ENCODE data around the gene ZNF668. TPM values are rescaled to one million over a fixed set of nuclear protein-coding genes. Genes with fewer than 3 reads are reported as not detected.
A peak's percentile ranks its signal among the peaks of the same experiment; 100 is the strongest.

The ZNF668 gene
- total RNA-seq, 6 experiments from 2014 or later, result 2.0 to 4.6 (median 3.5) TPM

DNA sequence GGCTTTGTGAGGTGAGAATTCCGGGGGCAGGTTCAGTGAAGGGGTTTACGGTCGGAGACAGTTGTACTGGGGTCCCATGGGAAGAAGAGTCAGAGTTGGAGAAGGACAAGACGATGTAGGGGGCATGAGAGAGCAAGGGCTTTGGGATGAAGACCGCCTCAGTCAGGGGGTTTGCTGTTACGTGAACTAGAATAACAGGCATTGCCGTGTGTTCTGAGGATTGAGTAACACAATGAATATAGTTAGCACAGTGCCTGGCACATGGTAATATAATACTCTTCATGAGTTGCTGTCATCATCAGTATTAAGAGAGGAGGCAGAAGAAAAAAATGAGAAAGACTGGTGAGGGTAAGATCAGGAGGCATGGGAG lies 759 bp upstream of the ZNF668 start:
- peak overlapping the region; percentile 70 to 95 (median 92) for H3K27ac ChIP-seq
- H3K27me3 ChIP-seq, result no peaks in the 10 kb centered on the region
- TF ChIP-seq, protein P1, sequence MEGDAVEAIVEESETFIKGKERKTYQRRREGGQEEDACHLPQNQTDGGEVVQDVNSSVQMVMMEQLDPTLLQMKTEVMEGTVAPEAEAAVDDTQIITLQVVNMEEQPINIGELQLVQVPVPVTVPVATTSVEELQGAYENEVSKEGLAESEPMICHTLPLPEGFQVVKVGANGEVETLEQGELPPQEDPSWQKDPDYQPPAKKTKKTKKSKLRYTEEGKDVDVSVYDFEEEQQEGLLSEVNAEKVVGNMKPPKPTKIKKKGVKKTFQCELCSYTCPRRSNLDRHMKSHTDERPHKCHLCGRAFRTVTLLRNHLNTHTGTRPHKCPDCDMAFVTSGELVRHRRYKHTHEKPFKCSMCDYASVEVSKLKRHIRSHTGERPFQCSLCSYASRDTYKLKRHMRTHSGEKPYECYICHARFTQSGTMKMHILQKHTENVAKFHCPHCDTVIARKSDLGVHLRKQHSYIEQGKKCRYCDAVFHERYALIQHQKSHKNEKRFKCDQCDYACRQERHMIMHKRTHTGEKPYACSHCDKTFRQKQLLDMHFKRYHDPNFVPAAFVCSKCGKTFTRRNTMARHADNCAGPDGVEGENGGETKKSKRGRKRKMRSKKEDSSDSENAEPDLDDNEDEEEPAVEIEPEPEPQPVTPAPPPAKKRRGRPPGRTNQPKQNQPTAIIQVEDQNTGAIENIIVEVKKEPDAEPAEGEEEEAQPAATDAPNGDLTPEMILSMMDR (IDR thresholded peaks at IDR 0.05), result no peak
- no peak for TF ChIP-seq POLR2A (IDR thresholded peaks at IDR 0.05)
- no peaks in the 10 kb centered on the region for H3K9me3 ChIP-seq
- H3K36me3 ChIP-seq, result peaks cover 0 to 16% (median 3%) of the 10 kb centered on the region in 4 donors
- 2% methylated on average over 7 of the region's 7 CpGs for WGBS (ENCODE audit: insufficient coverage, low coverage, low lambda C conversion rate, missing lambda C conversion rate)
- DNase-seq, result no peak
- H3K4me3 ChIP-seq, result peak overlapping the region; percentile 76 to 100 (median 98)
- H3K4me1 ChIP-seq, result peaks cover 0 to 17% (median 0%) of the 10 kb centered on the region in 4 donors
- intact Hi-C loops (cut with DNase I), result no loop called here
- no peak for ATAC-seq

DNA sequence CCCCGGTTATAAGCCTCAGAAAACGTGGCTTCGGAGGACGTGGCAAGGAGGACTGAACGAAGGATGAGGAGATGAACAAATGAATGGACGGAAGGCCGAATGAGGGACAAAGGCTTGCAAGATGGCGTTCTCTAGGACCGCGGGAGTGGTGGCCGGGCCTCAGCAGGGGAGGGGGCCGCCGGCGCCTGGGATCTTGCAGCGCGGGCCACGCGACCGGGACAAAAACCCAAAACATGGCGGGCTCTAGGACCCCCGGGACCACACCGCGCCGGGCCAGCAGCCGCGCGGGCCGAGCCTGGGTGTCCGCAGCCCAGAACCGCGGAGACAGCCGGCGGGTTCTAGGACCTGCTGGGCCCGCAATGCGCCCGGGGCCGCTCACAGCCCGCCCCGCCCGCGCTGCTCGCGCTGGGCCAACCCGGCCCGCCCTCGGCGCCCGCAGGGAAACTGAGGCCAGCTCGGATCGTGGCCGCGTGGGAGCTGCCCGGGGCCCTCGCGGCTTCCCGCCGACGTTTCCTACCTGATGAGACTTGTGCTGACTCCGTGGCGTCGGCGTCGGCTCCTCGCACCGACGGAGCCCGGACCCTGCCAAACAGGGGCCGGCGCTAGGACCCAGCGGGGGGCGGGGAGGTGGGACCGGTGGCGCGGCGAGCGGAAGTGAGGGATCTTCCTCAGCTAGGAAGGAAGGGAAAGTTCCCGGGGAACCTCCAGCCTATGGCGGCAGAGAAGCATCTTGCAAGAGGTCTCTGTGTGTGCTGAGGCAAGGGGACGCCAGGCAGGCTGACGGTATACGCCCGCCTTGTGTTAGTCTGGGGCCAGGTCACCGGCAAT lies 684 bp downstream of the ZNF668 start:
- TF ChIP-seq POLR2A (IDR thresholded peaks at IDR 0.05), result peak; percentile 34
- TF ChIP-seq, protein P1 (IDR thresholded peaks at IDR 0.05), result no peak
- Histone ChIP-seq H3K27me3 (no peaks in the 10 kb centered on the region), H3K4me1 (peaks cover 0 to 17% (median 0%) of the 10 kb centered on the region in 4 donors), H3K9me3 (no peaks in the 10 kb centered on the region), H3K27ac (peak overlapping the region; percentile 87 to 95 (median 92)), H3K36me3 (peaks cover 0 to 7% (median 3%) of the 10 kb centered on the region in 4 donors), H3K4me3 (peak overlapping the region; percentile 76 to 100 (median 98))
- intact Hi-C loops (cut with DNase I), result no loop called here
- WGBS (ENCODE audit: insufficient coverage, low coverage, low lambda C conversion rate, missing lambda C conversion rate), result 0% methylated on average over 20 of the region's 83 CpGs
- peak; percentile 95 for DNase-seq
- peak; percentile 81 to 88 (median 84) for ATAC-seq

DNA sequence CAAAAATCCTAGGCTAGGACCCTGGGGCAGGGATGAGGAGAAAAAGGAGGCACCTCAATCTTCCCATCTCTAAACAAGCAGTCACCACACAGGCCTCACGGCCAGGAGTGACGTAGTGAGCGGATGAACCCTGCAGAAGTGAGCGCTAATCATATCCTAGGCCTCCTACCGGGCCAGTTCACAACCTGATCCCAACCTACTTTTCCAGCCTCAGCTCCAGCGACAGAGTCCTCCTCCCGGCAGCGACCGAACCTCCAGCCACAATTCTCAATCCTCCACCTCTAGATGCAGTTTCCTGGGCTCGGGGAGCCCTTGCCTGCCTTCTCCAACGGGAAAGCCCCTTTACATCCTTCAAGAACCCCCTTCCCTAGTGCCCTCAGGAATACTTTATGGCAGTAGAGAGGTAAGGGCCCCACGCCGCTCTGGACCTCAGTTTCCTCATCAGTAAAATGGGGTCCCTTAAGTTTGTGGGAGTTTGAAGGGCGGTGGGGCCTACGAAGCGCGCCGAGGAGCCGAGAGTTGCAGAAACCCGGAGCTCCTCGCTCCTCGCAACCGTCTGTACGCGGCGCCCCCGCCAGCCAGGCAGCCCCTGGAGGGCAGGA lies 1.4 kb downstream of the ZNF668 start:
- Histone ChIP-seq H3K27me3 (no peaks in the 10 kb centered on the region), H3K9me3 (no peaks in the 10 kb centered on the region), H3K27ac (peak overlapping the region; percentile 87 to 95 (median 92)), H3K4me3 (peak overlapping the region; percentile 76 to 100 (median 98)), H3K4me1 (peaks cover 0 to 17% (median 0%) of the 10 kb centered on the region in 4 donors), H3K36me3 (peaks cover 0 to 7% (median 1%) of the 10 kb centered on the region in 4 donors)
- TF ChIP-seq POLR2A (IDR thresholded peaks at IDR 0.05), result no peak
- TF ChIP-seq, protein P1 (IDR thresholded peaks at IDR 0.05), result no peak
- ATAC-seq, result peak in 1 of 4 donors; percentile 3
- WGBS (ENCODE audit: insufficient coverage, low coverage, low lambda C conversion rate, missing lambda C conversion rate), result 1% methylated on average over 21 of the region's 27 CpGs
- peak in 1 of 3 donors; percentile 29 for DNase-seq
- intact Hi-C loops (cut with DNase I), result no loop called here

DNA sequence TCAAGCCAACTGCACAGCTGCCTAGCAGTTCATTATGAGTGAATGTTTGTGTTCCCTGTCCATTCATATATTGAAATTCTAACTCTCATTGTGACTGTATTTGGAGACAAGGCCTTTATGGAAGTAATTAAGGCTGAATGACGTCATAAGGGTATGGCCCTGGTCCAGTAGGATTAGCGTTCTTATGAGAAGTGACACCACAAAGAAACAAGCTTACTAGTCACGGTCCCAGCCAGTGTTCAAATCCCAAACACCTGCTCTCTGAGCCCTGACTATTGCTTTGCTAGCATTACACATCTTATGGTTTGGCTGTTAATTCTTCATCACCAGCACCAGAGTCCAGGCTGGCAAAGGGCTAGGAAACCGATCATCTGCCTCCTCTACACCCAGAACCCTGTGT lies 2.2 kb downstream of the ZNF668 start:
- no peak overlapping the region for H3K27ac ChIP-seq
- no peaks in the 10 kb centered on the region for H3K9me3 ChIP-seq
- H3K4me1 ChIP-seq, result peaks cover 0 to 17% (median 0%) of the 10 kb centered on the region in 4 donors
- peaks cover 0 to 2% (median 0%) of the 10 kb centered on the region in 4 donors for H3K36me3 ChIP-seq
- no peaks in the 10 kb centered on the region for H3K27me3 ChIP-seq
- TF ChIP-seq POLR2A (IDR thresholded peaks at IDR 0.05), result no peak
- TF ChIP-seq, protein P1 (IDR thresholded peaks at IDR 0.05), result no peak
- no peak overlapping the region for H3K4me3 ChIP-seq
- ATAC-seq (no peak), DNase-seq (no peak)
- WGBS (ENCODE audit: insufficient coverage, low coverage, low lambda C conversion rate, missing lambda C conversion rate), result 41% methylated on average over 4 of the region's 4 CpGs
- intact Hi-C loops (cut with DNase I), result no loop called here
